IMR-90 (cell line): ENCODE measurements around the gene LOC101059915.

Experiments used
- ATAC-seq: fragments of 200-7000 bp; cut with Tn5 transposase; 2 replicates; pipeline ENCODE4 v1.9.1; 2020; ENCODE audit warnings: low read depth, mild to moderate bottlenecking, moderate library complexity
- BruUV-seq: library from RNA; stranded (reverse); fragments of 400-500 nt; replicated peaks from 2 replicates; lab custom pipeline; 2021; lab: Mats Ljungman, UMichigan
- CTCF ChIA-PET: fragments of 300-600 bp; formaldehyde crosslinking; extraction: SDS; loops from one replicate; lab custom pipeline; 2021; ENCODE audit warnings: antibody characterized with exemption; lab: Yijun Ruan, JAX
- POLR2A ChIA-PET: fragments of 300-600 bp; sonication (Branson Sonifier 250); formaldehyde crosslinking; loops from one replicate; lab custom pipeline; 2022; ENCODE audit warnings: antibody characterized with exemption; ENCODE audit not compliant: unreplicated experiment; lab: Charles Lee
- DNase-seq: peaks from one replicate; pipeline ENCODE4 v3.0.0; 2013
- H2AFZ ChIP-seq: replicated peaks from 2 replicates; pipeline ENCODE3; 2013; ENCODE audit warnings: low read length, mild to moderate bottlenecking; ENCODE audit not compliant: poor library complexity
- H2AK5ac ChIP-seq: 2 replicates; pipeline ENCODE4 v1.6.1; 2013; ENCODE audit warnings: low read depth, low read length, inconsistent platforms
- H2AK9ac ChIP-seq: replicated peaks from 2 replicates; pipeline ENCODE3; 2013; ENCODE audit warnings: mild to moderate bottlenecking, low read depth, low read length, moderate library complexity; ENCODE audit not compliant: poor library complexity
- H2BK120ac ChIP-seq: 2 replicates; pipeline ENCODE4 v1.6.1; 2013; ENCODE audit warnings: low read depth, low read length, inconsistent platforms
- H2BK15ac ChIP-seq: 3 replicates; pipeline ENCODE4 v1.6.1; 2013; ENCODE audit warnings: low read depth, low read length, inconsistent platforms
- H2BK20ac ChIP-seq: 2 replicates; pipeline ENCODE4 v1.6.1; 2013; ENCODE audit warnings: low read depth, mild to moderate bottlenecking, inconsistent platforms, low read length, moderate library complexity
- H2BK5ac ChIP-seq: 2 replicates; pipeline ENCODE4 v1.6.1; 2013; ENCODE audit warnings: mild to moderate bottlenecking, low read depth, low read length, inconsistent platforms; ENCODE audit not compliant: poor library complexity, severe bottlenecking
- H3K14ac ChIP-seq: replicated peaks from 2 replicates; pipeline ENCODE4 v1.6.1; 2013; ENCODE audit warnings: low read depth, low read length, inconsistent platforms
- H3K18ac ChIP-seq: 2 replicates; pipeline ENCODE4 v1.6.1; 2013; ENCODE audit warnings: low read depth, low read length, control low read depth
- H3K23ac ChIP-seq: 2 replicates; pipeline ENCODE4 v1.6.1; 2013; ENCODE audit warnings: low read depth, low read length, inconsistent platforms
- H3K27ac ChIP-seq: 2 replicates; pipeline ENCODE4 v1.5.1; 2013; ENCODE audit warnings: mild to moderate bottlenecking, control low read depth, low read length; ENCODE audit not compliant: insufficient read depth
- H3K27me3 ChIP-seq: 2 replicates; pipeline ENCODE4 v1.6.1; 2013; ENCODE audit warnings: low read length; ENCODE audit not compliant: control insufficient read depth, insufficient read depth
- H3K36me3 ChIP-seq: 2 replicates; pipeline ENCODE4 v1.6.1; 2013; ENCODE audit warnings: low read length, mixed read lengths; ENCODE audit not compliant: control insufficient read depth, insufficient read depth
- H3K4ac ChIP-seq: 2 replicates; pipeline ENCODE4 v1.6.1; 2013; ENCODE audit warnings: low read depth, low read length, inconsistent platforms
- H3K4me1 ChIP-seq: 2 replicates; pipeline ENCODE4 v1.6.1; 2013; ENCODE audit warnings: low read length, mixed read lengths; ENCODE audit not compliant: control insufficient read depth, insufficient read depth
- H3K4me2 ChIP-seq: 2 replicates; pipeline ENCODE4 v1.6.1; 2013; ENCODE audit warnings: low read depth, mild to moderate bottlenecking, control low read depth, low read length, moderate library complexity
- H3K4me3 ChIP-seq: 2 replicates; pipeline ENCODE4 v1.5.1; 2013; ENCODE audit warnings: low read depth, mild to moderate bottlenecking, control low read depth, low read length, moderate library complexity; ENCODE audit not compliant: insufficient read depth
- H3K56ac ChIP-seq: 2 replicates; pipeline ENCODE4 v1.6.1; 2013; ENCODE audit warnings: low read length, inconsistent platforms; ENCODE audit not compliant: insufficient read depth; ENCODE audit errors: extremely low read depth
- H3K79me1 ChIP-seq, 2 experiments: 2 replicates each; pipeline ENCODE4 v1.6.1; 2013; ENCODE audit warnings: low read length in 2 of 2, inconsistent platforms in 1 of 2, low read depth in 1 of 2
- H3K9ac ChIP-seq: 2 replicates; pipeline ENCODE4 v1.6.1; 2013; ENCODE audit warnings: low read depth, low read length, control low read depth
- H3K9me1 ChIP-seq: 2 replicates; pipeline ENCODE4 v1.6.1; 2013; ENCODE audit warnings: low read length, inconsistent platforms; ENCODE audit not compliant: insufficient read depth
- H3K9me3 ChIP-seq: 2 replicates; pipeline ENCODE4 v1.6.1; 2013; ENCODE audit warnings: low read length; ENCODE audit not compliant: control insufficient read depth, insufficient read depth
- H4K20me1 ChIP-seq: 2 replicates; pipeline ENCODE4 v1.6.1; 2013; ENCODE audit warnings: low read length, inconsistent platforms; ENCODE audit not compliant: insufficient read depth
- H4K5ac ChIP-seq: 2 replicates; pipeline ENCODE4 v1.6.1; 2013; ENCODE audit warnings: mild to moderate bottlenecking, low read depth, low read length, control low read depth
- H4K8ac ChIP-seq, 2 experiments: 2 replicates each; pipeline ENCODE4 v1.6.1; 2013; ENCODE audit warnings: low read depth in 2 of 2, low read length in 2 of 2, control low read depth in 1 of 2, inconsistent platforms in 1 of 2
- H4K91ac ChIP-seq: 2 replicates; pipeline ENCODE4 v1.6.1; 2013; ENCODE audit warnings: low read depth, low read length, inconsistent platforms; ENCODE audit not compliant: insufficient read depth
- CEBPB ChIP-seq: IDR thresholded peaks from 2 replicates; pipeline ENCODE4 v1.6.1; 2012; ENCODE audit warnings: low read depth, low read length, improper control_type of control experiment
- CHD1 ChIP-seq: IDR thresholded peaks from 2 replicates; pipeline ENCODE4 v1.6.1; 2012; ENCODE audit warnings: low read depth, low read length, improper control_type of control experiment
- FOS ChIP-seq: fragments of 150-350 bp; IDR thresholded peaks from 2 replicates; pipeline ENCODE4 v1.6.1; 2016; ENCODE audit warnings: low read depth, low read length
- MAFK ChIP-seq: IDR thresholded peaks from 2 replicates; pipeline ENCODE4 v1.6.1; 2012; ENCODE audit warnings: low read depth, low read length, improper control_type of control experiment
- MAZ ChIP-seq: IDR thresholded peaks from 2 replicates; pipeline ENCODE4 v1.6.1; 2012; ENCODE audit warnings: low read depth, mild to moderate bottlenecking, low read length, improper control_type of control experiment, moderate library complexity, borderline replicate concordance
- MXI1 ChIP-seq: IDR thresholded peaks from 2 replicates; pipeline ENCODE4 v1.6.1; 2012; ENCODE audit warnings: low read depth, mild to moderate bottlenecking, low read length, moderate library complexity, borderline replicate concordance
- RAD21 ChIP-seq: IDR thresholded peaks from 2 replicates; pipeline ENCODE4 v1.6.1; 2012; ENCODE audit warnings: low read length, improper control_type of control experiment
- RCOR1 ChIP-seq: IDR thresholded peaks from 2 replicates; pipeline ENCODE4 v1.6.1; 2012; ENCODE audit warnings: mild to moderate bottlenecking, low read length, improper control_type of control experiment; ENCODE audit not compliant: insufficient replicate concordance
- RFX5 ChIP-seq: IDR thresholded peaks from 2 replicates; pipeline ENCODE4 v1.8.0; 2012; ENCODE audit warnings: low read depth, mild to moderate bottlenecking, low read length, moderate library complexity
- SMC3 ChIP-seq: fragments of 150-350 bp; IDR thresholded peaks from 2 replicates; pipeline ENCODE4 v1.6.1; 2016; ENCODE audit warnings: low read depth, mild to moderate bottlenecking, antibody characterized with exemption, low read length, moderate library complexity
- WGBS, 2 experiments: methylation state at CpG; one replicate each; pipeline versions ENCODE4 v1.1.5 to v1.1.7; 2013; ENCODE audit warnings: missing lambda C conversion rate in 2 of 2; ENCODE audit not compliant: insufficient read length in 1 of 2; ENCODE audit errors: extremely low coverage in 2 of 2; 5-methylcytosine and 5-hydroxymethylcytosine counted together
- dilution Hi-C: fragments of 300-500 bp; cut with HindIII; formaldehyde crosslinking; loops from one replicate; pipeline ENCODE4 v1.14.3; 2018; ENCODE audit warnings: low sequenced_read_pairs; ENCODE audit not compliant: unreplicated experiment
- in situ Hi-C: fragments of 300-500 bp; cut with MboI; formaldehyde crosslinking; loops from 3 replicates; pipeline ENCODE4 v1.14.3; 2019; ENCODE audit warnings: low sequenced_read_pairs, inconsistent platforms, mixed read lengths
- intact Hi-C: fragments of 100-400 bp; cut with micrococcal nuclease; formaldehyde crosslinking; loops from 2 replicates; pipeline ENCODE4 v1.10.0; 2022
- TF ChIP-seq, protein P1 (sequence below): fragments of 150-350 bp; IDR thresholded peaks from 2 replicates; pipeline ENCODE4 v1.6.1; 2017; ENCODE audit warnings: mild to moderate bottlenecking, antibody characterized with exemption, low read length, low read depth
- TF ChIP-seq, protein P2 (sequence below): conservative IDR thresholded peaks from 2 replicates; pipeline ENCODE4 v1.5.1; 2012; ENCODE audit warnings: mild to moderate bottlenecking, low read depth, low read length, improper control_type of control experiment

LOC101059915 gene

DNA sequence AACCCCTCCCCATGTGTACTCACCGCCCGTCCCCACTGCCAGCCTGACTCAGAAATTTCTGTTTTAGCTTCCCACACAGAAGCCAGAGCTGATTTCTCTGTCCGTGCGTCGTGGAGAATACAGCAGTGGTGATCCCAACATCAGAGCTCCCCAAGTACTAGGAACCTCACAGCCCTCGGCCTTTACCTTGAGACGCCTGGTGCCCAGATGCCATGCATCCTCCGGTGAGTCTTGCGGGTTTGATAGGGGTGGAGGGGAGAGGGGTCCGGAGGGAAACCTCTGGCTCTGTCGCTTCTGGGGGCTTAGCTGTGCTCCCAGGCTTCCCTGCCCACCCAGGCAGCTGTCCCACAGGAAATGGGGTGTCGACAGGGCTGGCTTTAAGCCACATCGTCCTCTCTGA is 2.1 kb downstream of the LOC101059915 start:
- Histone ChIP-seq H2BK120ac (no peak overlapping the region), H3K4me2 (no peak overlapping the region), H4K20me1 (no peaks in the 10 kb centered on the region), H3K4ac (no peak overlapping the region), H2BK15ac (no peak overlapping the region), H3K9me1 (no peaks in the 10 kb centered on the region), H2AFZ (no peak overlapping the region), H3K4me1 (no peaks in the 10 kb centered on the region), H3K9me3 (peaks cover 2% of the 10 kb centered on the region; the same call in 1 of the 2 replicates), H2AK5ac (no peak overlapping the region), H3K79me1 (no peaks in the 10 kb centered on the region), H4K5ac (no peak overlapping the region), H3K23ac (no peak overlapping the region), H3K14ac (no peak overlapping the region), H3K9ac (no peak overlapping the region), H3K27ac (no peak overlapping the region), H3K18ac (no peak overlapping the region), H3K56ac (no peak overlapping the region), H2BK20ac (no peak overlapping the region), H2AK9ac (no peak overlapping the region), H3K36me3 (no peaks in the 10 kb centered on the region), H4K8ac (no peak overlapping the region), H3K4me3 (no peak overlapping the region), H4K91ac (no peak overlapping the region), H3K27me3 (peaks cover 16% of the 10 kb centered on the region), H2BK5ac (no peak overlapping the region)
- in situ Hi-C loops = loop anchor here (25.0 kb wide), 1 partner anchor 193 kb away; no protein-coding TSS in a partner anchor
- 72% methylated on average over 3 of the region's 13 CpGs; no CpG with 5 or more reads in 1 of the 2 experiments for WGBS, 2 experiments
- ChIA-PET POLR2A (no interaction called here), CTCF (no interaction called here)
- dilution Hi-C loops = no loop called here
- TF ChIP-seq, protein P1, sequence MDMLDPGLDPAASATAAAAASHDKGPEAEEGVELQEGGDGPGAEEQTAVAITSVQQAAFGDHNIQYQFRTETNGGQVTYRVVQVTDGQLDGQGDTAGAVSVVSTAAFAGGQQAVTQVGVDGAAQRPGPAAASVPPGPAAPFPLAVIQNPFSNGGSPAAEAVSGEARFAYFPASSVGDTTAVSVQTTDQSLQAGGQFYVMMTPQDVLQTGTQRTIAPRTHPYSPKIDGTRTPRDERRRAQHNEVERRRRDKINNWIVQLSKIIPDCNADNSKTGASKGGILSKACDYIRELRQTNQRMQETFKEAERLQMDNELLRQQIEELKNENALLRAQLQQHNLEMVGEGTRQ = no peak
- TF ChIP-seq CHD1 (no peak), RFX5 (no peak), SMC3 (no peak), RAD21 (no peak), MXI1 (no peak), CEBPB (no peak), RCOR1 (no peak), FOS (no peak), MAZ (no peak), MAFK (no peak)
- TF ChIP-seq, protein P2, sequence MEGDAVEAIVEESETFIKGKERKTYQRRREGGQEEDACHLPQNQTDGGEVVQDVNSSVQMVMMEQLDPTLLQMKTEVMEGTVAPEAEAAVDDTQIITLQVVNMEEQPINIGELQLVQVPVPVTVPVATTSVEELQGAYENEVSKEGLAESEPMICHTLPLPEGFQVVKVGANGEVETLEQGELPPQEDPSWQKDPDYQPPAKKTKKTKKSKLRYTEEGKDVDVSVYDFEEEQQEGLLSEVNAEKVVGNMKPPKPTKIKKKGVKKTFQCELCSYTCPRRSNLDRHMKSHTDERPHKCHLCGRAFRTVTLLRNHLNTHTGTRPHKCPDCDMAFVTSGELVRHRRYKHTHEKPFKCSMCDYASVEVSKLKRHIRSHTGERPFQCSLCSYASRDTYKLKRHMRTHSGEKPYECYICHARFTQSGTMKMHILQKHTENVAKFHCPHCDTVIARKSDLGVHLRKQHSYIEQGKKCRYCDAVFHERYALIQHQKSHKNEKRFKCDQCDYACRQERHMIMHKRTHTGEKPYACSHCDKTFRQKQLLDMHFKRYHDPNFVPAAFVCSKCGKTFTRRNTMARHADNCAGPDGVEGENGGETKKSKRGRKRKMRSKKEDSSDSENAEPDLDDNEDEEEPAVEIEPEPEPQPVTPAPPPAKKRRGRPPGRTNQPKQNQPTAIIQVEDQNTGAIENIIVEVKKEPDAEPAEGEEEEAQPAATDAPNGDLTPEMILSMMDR = no peak
- no TSS peak for BruUV-seq
- ATAC-seq = no peak
- no peak for DNase-seq
- intact Hi-C loops = no loop called here
